ENCODE measurements around the gene SAT2. TPM values are rescaled to one million over a fixed set of nuclear protein-coding genes. Genes with fewer than 3 reads are reported as not detected.

SAT2 gene
- total and polyA plus RNA-seq, 2 of the 13 experiments (the other 11 are each of a cell fraction or from before 2014, with no cell fraction given): 37.6 to 93.7 TPM

GRCh38 chr17:7579001-7579833 is 48.4 kb downstream of the SAT2 start, which contains the start of gene CD68 (continued):
- TF ChIP-seq HNF1A (IDR thresholded peaks at IDR 0.05; ENCODE audit: low read depth) (no peak; the same call in 1 of the 2 replicates), HNF1A (CRISPR knock-in tag; IDR thresholded peaks at IDR 0.05; ENCODE audit: borderline replicate concordance) (peak; percentile 28; the same call in 1 of the 2 replicates), FOXJ3 (CRISPR knock-in tag; IDR thresholded peaks at IDR 0.05; ENCODE audit: borderline replicate concordance) (peak; percentile 59; the same call in 1 of the 2 replicates), SAP130 (CRISPR knock-in tag; IDR thresholded peaks at IDR 0.05; ENCODE audit: low read depth) (peak; percentile 99), ARNT2 (CRISPR knock-in tag; IDR thresholded peaks at IDR 0.05; ENCODE audit: low read depth) (no peak), THYN1 (CRISPR knock-in tag; IDR thresholded peaks at IDR 0.05; ENCODE audit: borderline replicate concordance, low read depth) (no peak), ZNF709 (CRISPR knock-in tag; IDR thresholded peaks at IDR 0.05) (peak; percentile 88; the same call in 1 of the 2 replicates)
- TF ChIP-seq, protein P1, sequence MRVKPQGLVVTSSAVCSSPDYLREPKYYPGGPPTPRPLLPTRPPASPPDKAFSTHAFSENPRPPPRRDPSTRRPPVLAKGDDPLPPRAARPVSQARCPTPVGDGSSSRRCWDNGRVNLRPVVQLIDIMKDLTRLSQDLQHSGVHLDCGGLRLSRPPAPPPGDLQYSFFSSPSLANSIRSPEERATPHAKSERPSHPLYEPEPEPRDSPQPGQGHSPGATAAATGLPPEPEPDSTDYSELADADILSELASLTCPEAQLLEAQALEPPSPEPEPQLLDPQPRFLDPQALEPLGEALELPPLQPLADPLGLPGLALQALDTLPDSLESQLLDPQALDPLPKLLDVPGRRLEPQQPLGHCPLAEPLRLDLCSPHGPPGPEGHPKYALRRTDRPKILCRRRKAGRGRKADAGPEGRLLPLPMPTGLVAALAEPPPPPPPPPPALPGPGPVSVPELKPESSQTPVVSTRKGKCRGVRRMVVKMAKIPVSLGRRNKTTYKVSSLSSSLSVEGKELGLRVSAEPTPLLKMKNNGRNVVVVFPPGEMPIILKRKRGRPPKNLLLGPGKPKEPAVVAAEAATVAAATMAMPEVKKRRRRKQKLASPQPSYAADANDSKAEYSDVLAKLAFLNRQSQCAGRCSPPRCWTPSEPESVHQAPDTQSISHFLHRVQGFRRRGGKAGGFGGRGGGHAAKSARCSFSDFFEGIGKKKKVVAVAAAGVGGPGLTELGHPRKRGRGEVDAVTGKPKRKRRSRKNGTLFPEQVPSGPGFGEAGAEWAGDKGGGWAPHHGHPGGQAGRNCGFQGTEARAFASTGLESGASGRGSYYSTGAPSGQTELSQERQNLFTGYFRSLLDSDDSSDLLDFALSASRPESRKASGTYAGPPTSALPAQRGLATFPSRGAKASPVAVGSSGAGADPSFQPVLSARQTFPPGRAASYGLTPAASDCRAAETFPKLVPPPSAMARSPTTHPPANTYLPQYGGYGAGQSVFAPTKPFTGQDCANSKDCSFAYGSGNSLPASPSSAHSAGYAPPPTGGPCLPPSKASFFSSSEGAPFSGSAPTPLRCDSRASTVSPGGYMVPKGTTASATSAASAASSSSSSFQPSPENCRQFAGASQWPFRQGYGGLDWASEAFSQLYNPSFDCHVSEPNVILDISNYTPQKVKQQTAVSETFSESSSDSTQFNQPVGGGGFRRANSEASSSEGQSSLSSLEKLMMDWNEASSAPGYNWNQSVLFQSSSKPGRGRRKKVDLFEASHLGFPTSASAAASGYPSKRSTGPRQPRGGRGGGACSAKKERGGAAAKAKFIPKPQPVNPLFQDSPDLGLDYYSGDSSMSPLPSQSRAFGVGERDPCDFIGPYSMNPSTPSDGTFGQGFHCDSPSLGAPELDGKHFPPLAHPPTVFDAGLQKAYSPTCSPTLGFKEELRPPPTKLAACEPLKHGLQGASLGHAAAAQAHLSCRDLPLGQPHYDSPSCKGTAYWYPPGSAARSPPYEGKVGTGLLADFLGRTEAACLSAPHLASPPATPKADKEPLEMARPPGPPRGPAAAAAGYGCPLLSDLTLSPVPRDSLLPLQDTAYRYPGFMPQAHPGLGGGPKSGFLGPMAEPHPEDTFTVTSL (CRISPR knock-in tag; IDR thresholded peaks at IDR 0.05; ENCODE audit: borderline replicate concordance): peak; percentile 59; the same call in 1 of the 2 replicates

Measured in HepG2 (cell line).